ENCODE data around the gene NELFCD.
"Not testable (repeated sequence)": the region's sequence is repeated elsewhere in the genome, so short reads cannot be mapped to it uniquely, and the experiment has no call there.

Gene NELFCD

GRCh38 chr20:59027741-59028320 lies 46.8 kb downstream of the NELFCD start:
- DNase-seq: no peak

- DNase-seq: no peak
These were observed 47.8 kb downstream of the NELFCD start for GRCh38 chr20:59028812-59029211.

GRCh38 chr20:59030911-59031563 lies 50.0 kb downstream of the NELFCD start:
- no peak for DNase-seq

GRCh38 chr20:59031564-59032022 lies 50.5 kb downstream of the NELFCD start:
- DNase-seq: no peak

GRCh38 chr20:59032023-59032712 lies 51.1 kb downstream of the NELFCD start, which contains the start of gene ATP5F1E:
ATP5F1E (minus strand) TSS chr20:59032335; CDS start chr20:59032251, 84 bp downstream.
- DNase-seq: peak; percentile 88

GRCh38 chr20:59032713-59033059 lies 51.6 kb downstream of the NELFCD start:
- DNase-seq: peak; percentile 49

- no peak for DNase-seq
These were observed 52.0 kb downstream of the NELFCD start for GRCh38 chr20:59033093-59033492.

GRCh38 chr20:59033616-59034165 lies 52.6 kb downstream of the NELFCD start:
- no peak for DNase-seq

GRCh38 chr20:59035381-59035780 lies 54.3 kb downstream of the NELFCD start:
- DNase-seq: no peak

- DNase-seq: no peak
These were observed 56.3 kb downstream of the NELFCD start for GRCh38 chr20:59037386-59037785.

GRCh38 chr20:59039233-59039632 lies 58.2 kb downstream of the NELFCD start:
- no peak for DNase-seq

- no peak for DNase-seq
These were observed 59.6 kb downstream of the NELFCD start for GRCh38 chr20:59040667-59041066.

- not testable (repeated sequence) for DNase-seq
These were observed 60.4 kb downstream of the NELFCD start for GRCh38 chr20:59041487-59041886.

- no peak for DNase-seq
These were observed 61.2 kb downstream of the NELFCD start, which contains the start of gene PRELID3B for GRCh38 chr20:59042151-59042795. PRELID3B (minus strand) TSS chr20:59042786; CDS start chr20:59042730, 56 bp downstream.

GRCh38 chr20:59042796-59043631 lies 62.0 kb downstream of the NELFCD start:
- peak; percentile 52 for DNase-seq

GRCh38 chr20:59043698-59044097 lies 62.6 kb downstream of the NELFCD start:
- DNase-seq: no peak

GRCh38 chr20:59044295-59044694 lies 63.2 kb downstream of the NELFCD start:
- no peak for DNase-seq
